GM21825 (cell line): Measurements from ENCODE around the gene NCAPH2.

Experiments used
- ATAC-seq: cut with Tn5 transposase; IDR thresholded peaks from one replicate; pipeline ENCODE4 v1.9.1; 2021; ENCODE audit warnings: mild to moderate bottlenecking, moderate library complexity; ENCODE audit not compliant: unreplicated experiment

Gene NCAPH2

DNA sequence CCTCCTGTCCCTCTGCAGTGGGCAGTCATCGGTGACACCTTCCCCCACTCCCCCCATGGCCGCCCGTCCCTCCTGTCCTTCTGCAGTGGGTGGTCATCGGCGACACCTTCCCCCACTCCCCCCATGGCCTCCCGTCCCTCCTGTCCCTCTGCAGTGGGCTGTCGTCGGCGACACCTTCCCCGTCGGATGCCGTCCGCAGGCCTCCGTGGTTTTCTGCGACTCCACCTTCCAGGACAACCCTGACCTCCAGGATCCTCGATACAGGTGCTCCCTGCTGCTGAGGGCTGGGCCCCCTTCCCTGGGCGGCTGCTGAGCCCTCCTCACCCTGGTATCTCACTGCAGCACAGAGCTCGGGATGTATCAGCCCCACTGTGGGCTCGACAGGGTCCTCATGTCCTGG is 19.1 kb upstream of the NCAPH2 start:
- no peak for ATAC-seq

GRCh38 chr22:50489363-50490243 is 18.4 kb upstream of the NCAPH2 start:
- no peak for ATAC-seq

- ATAC-seq = no peak
Measured at GRCh38 chr22:50490531-50491308, 17.3 kb upstream of the NCAPH2 start.

GRCh38 chr22:50497093-50497492 is 10.9 kb upstream of the NCAPH2 start:
- no peak for ATAC-seq

DNA sequence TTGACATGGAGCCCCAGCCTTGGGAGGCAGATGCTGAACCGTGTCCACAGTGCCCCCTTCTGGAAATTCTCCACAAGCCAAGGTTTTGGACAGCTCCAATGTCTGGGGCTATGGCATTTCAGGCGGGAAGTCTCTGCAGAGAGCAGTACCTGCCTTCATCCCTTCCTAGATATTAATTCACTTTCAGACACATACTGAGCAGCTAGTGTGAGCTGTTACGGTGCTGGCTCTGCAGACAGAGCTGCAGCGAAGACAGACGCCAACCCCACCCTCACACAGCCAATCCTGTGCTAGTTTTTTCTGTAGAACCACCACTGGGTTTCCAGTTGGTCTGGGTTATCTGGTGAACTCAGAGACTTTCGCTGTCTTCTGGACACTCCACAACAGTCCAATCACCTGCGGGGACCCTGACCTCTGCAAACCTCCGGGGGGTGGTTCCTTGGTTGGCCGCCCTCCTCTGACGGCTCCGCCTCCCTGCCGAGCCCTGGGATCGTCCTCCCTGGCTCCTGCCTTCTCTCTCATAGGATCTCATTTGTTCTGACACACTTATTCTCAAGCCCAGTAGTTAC is 9.6 kb upstream of the NCAPH2 start:
- ATAC-seq = no peak

DNA sequence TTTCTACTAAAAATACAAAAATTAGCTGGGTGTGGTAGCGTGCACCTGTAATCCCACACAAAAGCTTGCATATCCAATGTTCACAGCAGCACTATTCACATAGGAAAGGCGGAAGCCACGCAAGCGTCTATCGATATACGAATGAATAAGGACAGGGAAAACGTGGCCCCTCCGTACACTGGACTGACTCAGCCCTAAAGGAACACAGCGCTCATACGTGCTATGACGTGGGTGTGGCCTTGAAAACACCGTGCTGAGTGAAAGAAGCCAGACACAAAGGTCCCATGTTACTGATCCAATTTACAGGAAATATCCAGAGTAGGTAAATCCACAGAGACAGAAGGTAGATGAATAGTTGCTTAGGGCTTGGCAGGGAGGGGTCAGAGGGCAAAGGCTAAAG is 7.6 kb upstream of the NCAPH2 start:
- no peak for ATAC-seq

DNA sequence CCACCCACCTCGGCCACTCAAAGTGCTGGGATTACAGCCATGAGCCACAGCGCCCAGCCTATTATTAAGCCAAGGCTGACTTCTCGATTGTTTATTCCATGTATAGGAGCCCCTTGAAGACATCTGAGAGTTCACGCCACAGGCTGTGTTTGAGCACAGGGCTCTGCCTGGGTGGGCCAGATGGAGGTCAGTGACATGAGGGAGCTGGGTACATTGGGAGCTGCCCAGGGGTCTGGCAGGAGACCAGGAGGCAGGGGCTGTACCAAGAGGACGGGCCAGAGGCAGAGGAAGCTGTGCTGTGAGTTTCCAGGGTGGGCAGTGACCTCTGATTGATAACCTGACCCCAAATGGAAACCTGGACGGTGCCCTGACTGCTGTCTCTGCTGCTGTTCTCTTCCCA is 5.9 kb upstream of the NCAPH2 start:
- no peak for ATAC-seq

- ATAC-seq = no peak
Measured at GRCh38 chr22:50502628-50503474, 5.2 kb upstream of the NCAPH2 start.

DNA sequence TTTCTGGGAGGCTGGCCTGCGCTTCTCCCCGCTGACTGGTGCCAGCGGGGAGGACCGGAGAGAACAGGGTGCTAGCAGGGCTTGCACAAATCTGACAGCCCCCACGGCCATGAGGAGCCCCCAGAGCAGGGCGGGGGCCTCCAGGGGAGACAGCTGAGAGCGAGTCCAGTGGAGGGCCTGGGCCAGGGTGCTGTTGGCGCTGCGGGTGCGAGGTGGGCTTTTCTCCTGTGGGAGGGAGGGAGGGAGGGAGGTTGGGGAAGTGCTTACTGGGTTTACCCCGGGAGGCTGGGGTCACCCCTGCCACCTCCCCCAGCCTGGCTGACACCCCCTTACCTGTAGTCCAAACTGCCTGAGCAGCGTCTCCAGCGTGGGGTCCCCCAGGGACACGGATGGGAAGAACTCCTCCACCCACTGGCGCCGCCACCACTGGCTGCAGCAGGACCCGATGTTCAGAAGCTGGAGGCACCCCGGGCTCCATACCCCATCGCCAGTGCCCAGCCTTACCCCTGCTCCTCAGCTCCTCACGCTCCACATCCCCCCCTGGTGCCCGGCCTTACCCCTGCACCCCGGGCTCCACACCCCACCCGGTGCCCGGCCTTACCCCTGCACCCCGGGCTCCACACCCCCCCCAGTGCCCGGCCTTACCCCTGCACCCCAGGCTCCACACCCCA is 4.4 kb upstream of the NCAPH2 start:
- no peak for ATAC-seq

DNA sequence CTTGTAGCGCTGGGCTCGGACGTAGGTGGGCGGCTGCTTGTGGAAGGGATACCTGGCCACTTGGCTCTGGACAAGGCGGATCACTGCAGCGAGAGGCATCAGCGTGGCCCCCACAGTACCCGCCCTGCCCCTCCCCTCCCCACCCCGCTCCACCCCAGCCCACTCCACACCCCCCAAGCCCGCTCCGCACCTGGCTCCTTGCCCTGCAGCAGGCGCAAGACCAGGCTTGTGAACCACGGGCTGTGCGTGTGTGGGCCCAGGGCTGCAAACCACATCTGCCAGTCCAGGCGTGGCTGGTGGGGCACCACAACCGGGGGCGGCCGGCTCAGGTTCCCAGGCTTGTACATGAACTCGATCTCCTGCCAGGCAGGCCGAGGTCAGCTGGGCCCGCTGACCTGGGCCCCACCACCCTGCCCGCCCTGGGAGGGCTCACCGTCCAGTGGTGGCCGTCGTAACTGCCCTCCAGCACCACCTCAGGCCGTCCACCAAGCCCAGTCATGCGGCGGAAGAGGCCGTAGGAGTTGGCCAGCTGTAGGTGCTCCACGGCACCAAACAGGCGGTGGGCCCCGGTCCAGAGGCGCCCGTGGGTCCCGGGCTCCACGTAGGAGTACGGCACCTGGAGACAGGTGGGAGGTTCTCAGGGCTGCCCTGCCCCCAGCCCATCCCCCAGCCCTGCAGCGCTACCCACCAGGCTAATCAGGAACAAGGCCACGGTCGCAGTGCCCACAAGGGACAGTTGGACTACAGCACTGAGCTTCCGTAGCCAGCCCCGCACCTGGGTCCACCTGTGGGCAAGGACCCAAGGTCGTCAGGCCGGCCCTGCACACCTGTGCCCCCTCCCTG is 3.4 kb upstream of the NCAPH2 start:
- no peak for ATAC-seq

DNA sequence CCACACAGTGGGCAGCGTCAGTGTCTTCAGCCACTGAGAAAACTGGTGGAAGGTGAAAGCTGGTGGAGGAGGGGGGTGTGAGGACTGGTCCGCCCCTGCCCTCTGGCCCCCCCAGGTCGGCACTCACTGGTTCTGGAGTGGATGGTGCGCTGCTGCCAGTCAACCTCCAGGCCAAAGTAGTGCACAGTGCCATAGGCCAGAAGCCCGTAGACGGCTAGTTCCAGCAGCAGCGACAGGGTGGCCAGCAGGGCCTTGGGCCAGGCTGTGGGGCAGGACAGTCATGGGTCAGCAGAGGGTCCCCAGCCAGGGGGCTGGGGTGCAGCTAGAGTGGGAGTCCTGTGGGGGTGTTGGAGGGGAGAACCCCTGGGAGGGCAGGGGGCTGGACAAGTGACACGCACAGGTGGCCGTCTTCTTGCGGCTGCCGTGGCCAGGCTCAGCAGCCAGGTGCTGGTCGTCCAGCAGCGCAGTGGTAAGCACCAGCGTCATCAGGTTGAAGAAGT is 2.7 kb upstream of the NCAPH2 start:
- ATAC-seq = no peak

DNA sequence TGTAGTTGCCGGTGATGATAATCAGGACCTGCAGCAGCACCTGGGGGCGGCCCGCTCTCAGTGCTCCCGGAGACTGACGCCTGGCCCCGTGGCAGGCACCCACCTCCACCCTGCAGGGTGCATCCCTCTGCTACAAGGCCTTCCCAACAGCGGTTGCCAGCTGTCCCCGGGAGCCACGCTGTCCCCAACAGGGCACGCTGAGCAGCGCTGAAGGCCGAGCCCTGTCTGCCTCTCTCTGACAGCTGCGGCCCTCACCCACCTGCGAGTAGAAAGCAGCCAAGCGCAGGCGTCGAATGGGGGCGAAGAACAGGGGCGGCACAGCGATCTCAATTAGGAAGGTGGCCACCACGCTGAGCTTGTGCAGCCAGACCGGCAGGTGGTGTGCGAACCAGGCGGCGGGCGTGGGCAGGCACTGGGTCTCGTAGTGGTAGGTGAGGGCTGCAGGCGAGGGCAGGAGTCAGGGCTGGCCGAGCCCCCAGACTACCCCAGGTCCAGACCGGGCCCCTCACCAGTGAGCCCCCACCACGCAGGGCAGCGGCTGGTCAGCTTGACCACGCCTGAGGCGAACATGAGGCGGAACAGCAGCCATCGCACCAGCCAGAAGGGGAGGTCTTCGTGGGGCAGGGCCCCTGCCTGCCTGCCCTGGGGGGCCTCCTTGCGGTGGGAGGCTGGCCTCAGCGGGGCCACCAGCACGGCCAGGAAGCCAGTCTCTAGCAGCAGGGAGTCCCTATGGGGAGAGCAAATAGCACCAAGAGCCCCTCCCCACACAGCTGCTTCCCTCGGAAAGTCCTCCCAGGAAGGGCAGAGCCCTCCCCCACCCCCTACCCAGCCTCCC is 2.0 kb upstream of the NCAPH2 start:
- ATAC-seq = no peak

GRCh38 chr22:50506611-50507420 is 1.2 kb upstream of the NCAPH2 start:
- ATAC-seq = no peak

DNA sequence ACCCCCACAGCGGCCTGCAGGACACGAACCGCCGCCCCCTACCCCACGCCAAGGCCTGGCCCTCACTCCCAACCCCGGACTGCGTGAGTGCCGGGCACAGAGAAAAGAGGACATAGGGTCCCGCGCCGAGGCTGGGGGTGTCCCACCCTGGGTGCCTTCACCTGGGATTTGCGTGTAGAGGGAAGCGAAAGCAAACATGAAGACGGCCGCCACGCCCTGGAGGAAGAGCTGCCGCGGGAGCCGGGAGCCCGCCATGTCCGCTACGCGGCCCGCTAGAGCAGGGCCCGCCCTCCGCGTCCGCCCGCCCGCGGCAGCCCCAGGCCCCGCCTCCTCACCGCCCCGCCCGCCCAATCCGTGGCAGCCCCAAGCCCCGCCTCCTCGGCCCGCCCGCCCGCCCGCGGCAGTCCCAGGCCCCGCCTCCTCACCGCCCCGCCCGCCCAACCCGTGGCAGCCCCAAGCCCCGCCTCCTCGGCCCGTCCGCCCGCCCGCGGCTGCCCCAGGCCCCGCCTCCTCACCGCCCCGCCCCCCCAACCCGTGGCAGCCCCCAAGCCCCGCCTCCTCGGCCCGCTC is 518 bp upstream of the NCAPH2 start, which contains the start of gene LMF2:
Gene LMF2, minus strand, starts transcription at position 282 of the 570 bp plus-strand sequence. Its CDS starts 27 bp downstream, at position 255.
- peak; percentile 52 for ATAC-seq

DNA sequence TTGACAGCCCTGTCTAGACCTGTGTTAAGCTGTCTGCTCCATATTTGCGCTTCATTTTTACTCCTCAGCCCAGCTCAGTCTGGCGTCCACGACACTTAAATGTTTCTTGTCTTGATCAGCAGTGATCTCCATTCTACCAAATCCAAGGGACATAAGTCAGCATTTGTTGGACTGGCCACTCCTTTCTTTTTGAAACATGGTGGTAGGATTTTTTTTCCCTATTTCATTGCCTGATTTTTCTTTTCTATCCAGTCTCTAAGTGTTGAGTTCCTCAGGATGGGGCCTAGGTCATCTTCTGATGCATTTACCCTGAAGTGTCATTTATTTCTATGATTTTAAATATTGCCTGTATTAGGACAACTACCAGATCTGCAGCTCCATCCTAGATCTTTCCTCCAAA is 873 bp downstream of the NCAPH2 start:
- ATAC-seq = no peak

- ATAC-seq = no peak
Measured at GRCh38 chr22:50513175-50513574, 5.2 kb downstream of the NCAPH2 start.

GRCh38 chr22:50516068-50516467 is 8.0 kb downstream of the NCAPH2 start:
- no peak for ATAC-seq
